Chondrocyte (in vitro differentiated cells): ENCODE data around the gene SORT1. TPM values are rescaled to one million over a fixed set of nuclear protein-coding genes. Genes with fewer than 3 reads are reported as not detected.

Experiments
- DNase-seq: peaks from one replicate; pipeline ENCODE4 v3.0.0; 2021; ENCODE audit warnings: mixed read lengths, low spot score
- H3K27ac Mint-ChIP-seq: one replicate; pipeline ENCODE4 v1.8.0; 2021; ENCODE audit warnings: mild to moderate bottlenecking, moderate library complexity, mixed read lengths; ENCODE audit not compliant: unreplicated experiment
- H3K27me3 Mint-ChIP-seq: 2 replicates; pipeline ENCODE4 v1.8.0; 2021; ENCODE audit warnings: low read depth, mixed read lengths
- H3K36me3 Mint-ChIP-seq: 2 replicates; pipeline ENCODE4 v1.8.0; 2021; ENCODE audit warnings: low read depth, mixed read lengths
- H3K4me1 Mint-ChIP-seq: 2 replicates; pipeline ENCODE4 v1.8.0; 2021; ENCODE audit warnings: low read depth, mild to moderate bottlenecking, mixed read lengths
- H3K4me3 Mint-ChIP-seq: one replicate; pipeline ENCODE4 v1.8.0; 2021; ENCODE audit warnings: mild to moderate bottlenecking, moderate library complexity, mixed read lengths; ENCODE audit not compliant: unreplicated experiment
- H3K9me3 Mint-ChIP-seq: 2 replicates; pipeline ENCODE4 v1.8.0; 2021; ENCODE audit warnings: low read depth, mixed read lengths
- total RNA-seq: library from RNA; stranded (reverse); gene quantifications from 3 replicates; pipeline ENCODE4 v1.2.1, GENCODE V29; 2021
- TF ChIP-seq, protein P1 (sequence below): fragments of 200-600 bp; sonication (generic); IDR thresholded peaks from 2 replicates; pipeline ENCODE4 v1.5.0; 2021; ENCODE audit warnings: antibody characterized with exemption, mild to moderate bottlenecking, moderate library complexity

Gene SORT1
- total RNA-seq, 1 donor from 2014 or later: 107 TPM

DNA sequence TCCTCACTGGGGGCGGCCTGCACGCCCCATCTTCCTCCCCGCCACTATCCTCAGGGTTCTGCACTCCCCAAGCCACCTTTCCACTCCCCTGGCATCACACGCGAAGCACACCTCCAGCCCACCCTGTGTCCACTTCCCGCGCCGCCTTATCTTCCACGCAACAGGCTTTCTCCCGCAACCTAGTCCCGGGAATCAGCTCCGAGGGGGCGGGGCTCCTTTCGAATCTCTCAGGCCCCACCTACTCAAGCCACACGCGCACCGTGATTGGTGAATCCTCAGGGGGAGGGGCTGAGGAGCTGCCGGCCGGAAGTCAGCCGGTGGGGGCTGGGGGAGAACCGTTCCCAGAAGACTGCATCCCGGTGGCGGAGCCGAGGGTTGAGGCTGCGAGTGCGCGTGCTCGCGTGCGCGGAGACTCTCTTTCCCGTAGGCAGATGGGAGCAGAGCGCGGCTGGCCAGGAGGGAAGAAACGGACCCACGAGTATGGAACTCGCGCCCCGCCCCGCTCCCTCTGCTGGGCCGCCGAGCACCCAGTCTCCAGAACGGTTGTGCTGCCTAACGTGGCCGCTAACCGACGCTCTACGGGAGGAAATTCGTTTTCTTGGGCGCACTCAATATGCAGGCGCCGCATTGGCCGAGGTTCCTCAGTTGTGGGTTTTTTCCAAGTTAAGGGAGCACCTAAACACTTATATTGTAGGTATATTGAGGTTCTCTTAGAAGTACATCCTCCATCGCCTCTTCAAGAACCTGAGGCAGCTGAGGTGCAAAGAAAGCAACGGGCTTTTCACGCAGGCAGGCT is 114.6 kb downstream of the SORT1 start, which contains the start of gene PSRC1:
Gene PSRC1, minus strand, starts transcription at position 194 of the 796 bp plus-strand sequence.
- peak within 1 kb of the TSS; percentile 90 for H3K4me3 Mint-ChIP-seq
- H3K4me1 Mint-ChIP-seq: peaks cover 32% of the 10 kb centered on the region
- no peaks in the 10 kb centered on the region for H3K27me3 Mint-ChIP-seq
- peak; percentile 98 for DNase-seq
- peak within 1 kb of the TSS; percentile 97 for H3K27ac Mint-ChIP-seq
- TF ChIP-seq, protein P1, sequence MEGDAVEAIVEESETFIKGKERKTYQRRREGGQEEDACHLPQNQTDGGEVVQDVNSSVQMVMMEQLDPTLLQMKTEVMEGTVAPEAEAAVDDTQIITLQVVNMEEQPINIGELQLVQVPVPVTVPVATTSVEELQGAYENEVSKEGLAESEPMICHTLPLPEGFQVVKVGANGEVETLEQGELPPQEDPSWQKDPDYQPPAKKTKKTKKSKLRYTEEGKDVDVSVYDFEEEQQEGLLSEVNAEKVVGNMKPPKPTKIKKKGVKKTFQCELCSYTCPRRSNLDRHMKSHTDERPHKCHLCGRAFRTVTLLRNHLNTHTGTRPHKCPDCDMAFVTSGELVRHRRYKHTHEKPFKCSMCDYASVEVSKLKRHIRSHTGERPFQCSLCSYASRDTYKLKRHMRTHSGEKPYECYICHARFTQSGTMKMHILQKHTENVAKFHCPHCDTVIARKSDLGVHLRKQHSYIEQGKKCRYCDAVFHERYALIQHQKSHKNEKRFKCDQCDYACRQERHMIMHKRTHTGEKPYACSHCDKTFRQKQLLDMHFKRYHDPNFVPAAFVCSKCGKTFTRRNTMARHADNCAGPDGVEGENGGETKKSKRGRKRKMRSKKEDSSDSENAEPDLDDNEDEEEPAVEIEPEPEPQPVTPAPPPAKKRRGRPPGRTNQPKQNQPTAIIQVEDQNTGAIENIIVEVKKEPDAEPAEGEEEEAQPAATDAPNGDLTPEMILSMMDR: peak; percentile 79
- H3K36me3 Mint-ChIP-seq: peaks cover 1% of the 10 kb centered on the region
- H3K9me3 Mint-ChIP-seq: no peaks in the 10 kb centered on the region

DNA sequence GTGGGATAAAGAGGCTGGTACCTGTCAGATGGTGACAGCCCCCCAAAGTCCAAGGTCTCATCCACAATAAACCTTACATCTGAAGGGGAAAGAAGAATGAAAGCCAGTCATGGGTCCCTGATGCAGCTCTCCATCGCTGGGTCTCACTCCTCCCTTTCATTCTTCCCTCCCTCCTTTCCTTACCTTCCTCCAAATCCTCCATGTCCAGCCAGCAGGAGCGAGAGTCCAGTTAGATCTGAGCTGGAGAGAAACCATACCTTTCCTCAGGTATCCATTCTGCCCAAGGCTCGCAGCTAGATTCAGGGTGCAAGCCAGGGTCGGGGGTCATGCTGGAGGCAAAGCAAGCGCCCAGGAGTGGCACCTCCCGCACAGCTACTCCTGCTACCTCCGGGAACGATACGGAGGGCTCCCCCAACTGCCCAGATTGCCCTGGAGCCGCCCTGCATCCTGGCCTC is 115.2 kb downstream of the SORT1 start:
- H3K27ac Mint-ChIP-seq: peak overlapping the region; percentile 97
- H3K4me3 Mint-ChIP-seq: peak overlapping the region; percentile 90
- no peaks in the 10 kb centered on the region for H3K9me3 Mint-ChIP-seq
- TF ChIP-seq, protein P1: no peak
- H3K36me3 Mint-ChIP-seq: peaks cover 1% of the 10 kb centered on the region
- H3K4me1 Mint-ChIP-seq: peaks cover 32% of the 10 kb centered on the region
- DNase-seq: no peak
- no peaks in the 10 kb centered on the region for H3K27me3 Mint-ChIP-seq

DNA sequence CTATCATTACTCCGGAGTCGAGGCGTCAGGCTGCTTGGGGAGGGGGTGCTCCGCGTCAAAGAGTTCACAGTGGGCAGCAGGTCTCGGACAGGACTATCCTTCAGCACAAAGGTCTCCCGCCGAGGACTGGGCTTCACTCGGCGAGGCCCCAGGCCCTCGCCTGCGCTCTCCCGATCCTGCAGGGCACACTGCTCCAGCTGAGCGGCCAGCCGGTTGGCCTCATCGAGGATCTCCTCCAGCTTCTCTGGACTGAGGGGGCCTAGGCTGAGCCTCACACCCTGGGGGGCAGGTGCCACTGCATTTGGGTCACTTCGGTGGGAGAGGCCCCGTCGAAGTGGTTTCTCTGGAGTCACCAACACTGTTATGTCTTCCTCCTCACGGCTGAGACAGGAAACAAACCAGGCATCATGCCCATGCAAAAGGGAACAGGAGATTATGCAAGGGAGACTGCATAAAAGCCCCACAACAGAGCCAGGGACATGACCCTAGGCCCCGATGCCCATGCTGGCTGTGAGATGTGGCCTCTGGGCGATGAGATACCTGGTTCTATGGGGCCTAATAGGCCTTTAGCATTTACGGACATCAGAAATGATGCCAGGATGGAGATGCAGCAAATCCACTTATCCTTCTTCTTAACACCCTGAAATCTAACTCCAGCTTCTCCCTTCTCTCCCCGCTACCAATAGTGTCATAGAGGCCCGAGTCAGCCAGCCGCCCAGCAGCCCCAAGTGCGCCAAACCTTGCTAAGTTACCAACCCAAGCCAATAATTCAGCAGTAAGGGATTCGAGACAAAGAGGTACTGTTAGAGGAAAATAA is 115.8 kb downstream of the SORT1 start:
- DNase-seq: peak; percentile 82
- Mint-ChIP-seq H3K27me3 (no peaks in the 10 kb centered on the region), H3K4me1 (peaks cover 37% of the 10 kb centered on the region), H3K9me3 (no peaks in the 10 kb centered on the region), H3K36me3 (peaks cover 1% of the 10 kb centered on the region), H3K4me3 (peak overlapping the region; percentile 90), H3K27ac (peak overlapping the region; percentile 57)
- TF ChIP-seq, protein P1: no peak

DNA sequence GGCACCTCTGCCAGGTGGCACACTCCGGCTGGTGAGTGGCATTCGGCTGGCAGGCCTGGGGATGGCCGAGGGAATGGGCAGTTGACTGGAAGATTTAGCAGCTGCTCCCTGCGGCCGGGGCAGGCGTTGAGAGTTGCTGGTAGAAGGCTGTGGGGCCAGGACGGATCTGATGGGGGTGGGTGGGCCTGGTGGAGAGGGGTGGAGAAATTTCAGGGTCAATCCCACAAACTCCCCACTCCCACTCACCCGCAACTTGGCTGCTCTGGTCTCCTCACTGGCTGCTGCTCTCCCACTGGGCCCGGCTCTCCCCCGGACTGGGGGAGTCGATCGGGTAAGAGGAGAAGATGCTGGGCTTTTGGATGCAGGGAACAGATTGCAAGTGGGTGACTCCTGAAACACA is 116.9 kb downstream of the SORT1 start:
- no peaks in the 10 kb centered on the region for H3K9me3 Mint-ChIP-seq
- no peaks in the 10 kb centered on the region for H3K27me3 Mint-ChIP-seq
- peak; percentile 83 for DNase-seq

More for the DNA sequence above, 116.9 kb downstream of the SORT1 start:
- Mint-ChIP-seq H3K36me3 (peaks cover 1% of the 10 kb centered on the region), H3K4me1 (peaks cover 39% of the 10 kb centered on the region), H3K27ac (no peak overlapping the region), H3K4me3 (no peak overlapping the region)
- TF ChIP-seq, protein P1: no peak
